Type B pancreatic cell (in vitro differentiated cells): ENCODE results near the gene TRAK2. TPM values are rescaled to one million over a fixed set of nuclear protein-coding genes. Genes with fewer than 3 reads are reported as not detected.

Experiments
- DNase-seq: peaks from one replicate; pipeline ENCODE4 v3.0.0; 2021; ENCODE audit warnings: mixed read lengths; ENCODE audit not compliant: unreplicated experiment; ENCODE audit errors: extremely low spot score
- H3K27ac Mint-ChIP-seq: 2 replicates; pipeline ENCODE4 v1.8.0; 2021; ENCODE audit warnings: mild to moderate bottlenecking, mixed read lengths
- H3K27me3 Mint-ChIP-seq: 2 replicates; pipeline ENCODE4 v1.8.0; 2021; ENCODE audit warnings: mixed read lengths
- H3K36me3 Mint-ChIP-seq: 2 replicates; pipeline ENCODE4 v1.8.0; 2021; ENCODE audit warnings: mixed read lengths
- H3K4me1 Mint-ChIP-seq: one replicate; pipeline ENCODE4 v1.8.0; 2021; ENCODE audit warnings: mixed read lengths; ENCODE audit not compliant: unreplicated experiment
- H3K4me3 Mint-ChIP-seq: 2 replicates; pipeline ENCODE4 v1.8.0; 2021; ENCODE audit warnings: mild to moderate bottlenecking, mixed read lengths
- H3K9me3 Mint-ChIP-seq: 2 replicates; pipeline ENCODE4 v1.8.0; 2021; ENCODE audit warnings: mixed read lengths
- CTCF ChIP-seq: fragments of 200-600 bp; sonication (generic); conservative IDR thresholded peaks from 2 replicates; pipeline ENCODE4 v1.5.0; 2021; ENCODE audit warnings: antibody characterized with exemption, mild to moderate bottlenecking
- total RNA-seq: library from RNA; stranded (reverse); gene quantifications from 2 replicates; pipeline ENCODE4 v1.2.1, GENCODE V29; 2021; ENCODE audit warnings: low replicate concordance

TRAK2 gene
- total RNA-seq, 1 donor from 2014 or later, result 24.6 TPM

GRCh38 chr2:201348758-201349157 lies 102.5 kb downstream of the TRAK2 start:
- no peaks in the 10 kb centered on the region for H3K27me3 Mint-ChIP-seq
- no peaks in the 10 kb centered on the region for H3K9me3 Mint-ChIP-seq
- TF ChIP-seq CTCF, result no peak
- H3K4me1 Mint-ChIP-seq, result no peaks in the 10 kb centered on the region
- no peak overlapping the region for H3K27ac Mint-ChIP-seq
- no peak for DNase-seq
- no peak overlapping the region for H3K4me3 Mint-ChIP-seq
- H3K36me3 Mint-ChIP-seq, result no peaks in the 10 kb centered on the region

- Mint-ChIP-seq H3K36me3 (no peaks in the 10 kb centered on the region), H3K27me3 (no peaks in the 10 kb centered on the region), H3K4me1 (no peaks in the 10 kb centered on the region), H3K27ac (no peak overlapping the region), H3K9me3 (no peaks in the 10 kb centered on the region), H3K4me3 (no peak overlapping the region)
- no peak for TF ChIP-seq CTCF
- no peak for DNase-seq
Observed at GRCh38 chr2:201347138-201347537, 104.1 kb downstream of the TRAK2 start.

GRCh38 chr2:201345625-201346213 lies 105.5 kb downstream of the TRAK2 start:
- DNase-seq, result no peak
- Mint-ChIP-seq H3K4me3 (no peak overlapping the region), H3K27me3 (no peaks in the 10 kb centered on the region), H3K36me3 (no peaks in the 10 kb centered on the region), H3K9me3 (no peaks in the 10 kb centered on the region), H3K4me1 (no peaks in the 10 kb centered on the region), H3K27ac (no peak overlapping the region)
- no peak for TF ChIP-seq CTCF

- TF ChIP-seq CTCF, result peak; percentile 34
- no peak overlapping the region for H3K27ac Mint-ChIP-seq
- no peak for DNase-seq
- H3K36me3 Mint-ChIP-seq, result no peaks in the 10 kb centered on the region
- H3K9me3 Mint-ChIP-seq, result no peaks in the 10 kb centered on the region
- no peak overlapping the region for H3K4me3 Mint-ChIP-seq
- H3K27me3 Mint-ChIP-seq, result no peaks in the 10 kb centered on the region
- no peaks in the 10 kb centered on the region for H3K4me1 Mint-ChIP-seq
Observed at GRCh38 chr2:201344663-201345366, 106.4 kb downstream of the TRAK2 start.

GRCh38 chr2:201343559-201343958 lies 107.7 kb downstream of the TRAK2 start:
- Mint-ChIP-seq H3K9me3 (no peaks in the 10 kb centered on the region), H3K27me3 (no peaks in the 10 kb centered on the region), H3K4me3 (no peak overlapping the region), H3K4me1 (no peaks in the 10 kb centered on the region), H3K27ac (no peak overlapping the region), H3K36me3 (no peaks in the 10 kb centered on the region)
- no peak for DNase-seq
- no peak for TF ChIP-seq CTCF
